ENCODE data around the gene EML2. TPM values are rescaled to one million over a fixed set of nuclear protein-coding genes. Genes with fewer than 3 reads are reported as not detected.
"Not testable (repeated sequence)": the region's sequence is repeated elsewhere in the genome, so short reads cannot be mapped to it uniquely, and the experiment has no call there.

EML2 gene
- polyA plus RNA-seq, 1 experiment, result 10.8 TPM

- no peak for DNase-seq (ENCODE audit: low read depth, low spot score)
- Histone ChIP-seq H3K4me3 (ENCODE audit: low read depth, low read length) (no peak overlapping the region), H3K27ac (ENCODE audit: low read depth, low read length) (peak overlapping the region; percentile 91), H3K27me3 (ENCODE audit: control insufficient read depth, insufficient read depth, low read length) (no peaks in the 10 kb centered on the region), H3K9me3 (ENCODE audit: control insufficient read depth, insufficient read depth, low read length) (no peaks in the 10 kb centered on the region)
- CTCF ChIA-PET, result interaction anchor here (0.9 to 1.8 kb wide), 3 partner anchors 12 to 72 kb away, joined by 3 to 8 read pairs (median 4); no protein-coding TSS in a partner anchor
- TF ChIP-seq CTCF (IDR thresholded peaks at IDR 0.05; ENCODE audit: low read depth, low read length), result no peak
- POLR2A ChIA-PET, result interaction anchor here (0.6 to 1.6 kb wide), 10 partner anchors 8 to 95 kb away, joined by 3 to 7 read pairs (median 4); partner anchors contain the start of gene EML2
Measured at GRCh38 chr19:45630463-45630862, 8.7 kb downstream of the EML2 start.

- no peak for TF ChIP-seq CTCF (IDR thresholded peaks at IDR 0.05; ENCODE audit: low read depth, low read length)
- Histone ChIP-seq H3K27ac (ENCODE audit: low read depth, low read length) (peak overlapping the region; percentile 33), H3K9me3 (ENCODE audit: control insufficient read depth, insufficient read depth, low read length) (no peaks in the 10 kb centered on the region), H3K4me3 (ENCODE audit: low read depth, low read length) (no peak overlapping the region), H3K27me3 (ENCODE audit: control insufficient read depth, insufficient read depth, low read length) (no peaks in the 10 kb centered on the region)
- ChIA-PET POLR2A (no interaction called here), CTCF (interaction anchor here (0.6 kb wide), 1 partner anchor 137 kb away, joined by 4 read pairs; no protein-coding TSS in a partner anchor)
- DNase-seq (ENCODE audit: low read depth, low spot score), result no peak
Measured at GRCh38 chr19:45629704-45630103, 9.5 kb downstream of the EML2 start.

- H3K4me3 ChIP-seq (ENCODE audit: low read depth, low read length); DNase-seq (ENCODE audit: low read depth, low spot score); CTCF ChIA-PET; POLR2A ChIA-PET; H3K27me3 ChIP-seq (ENCODE audit: control insufficient read depth, insufficient read depth, low read length); H3K9me3 ChIP-seq (ENCODE audit: control insufficient read depth, insufficient read depth, low read length); H3K27ac ChIP-seq (ENCODE audit: low read depth, low read length): not testable (repeated sequence)
Measured at GRCh38 chr19:45628219-45628618, 11.0 kb downstream of the EML2 start.

GRCh38 chr19:45623984-45624383, 15.2 kb downstream of the EML2 start:
- ChIA-PET CTCF (no interaction called here), POLR2A (no interaction called here)
- TF ChIP-seq CTCF (IDR thresholded peaks at IDR 0.05; ENCODE audit: low read depth, low read length), result no peak
- H3K4me3 ChIP-seq (ENCODE audit: low read depth, low read length), result no peak overlapping the region
- no peaks in the 10 kb centered on the region; the same call in 1 of the 2 replicates for H3K9me3 ChIP-seq (ENCODE audit: control insufficient read depth, insufficient read depth, low read length)
- no peak overlapping the region for H3K27ac ChIP-seq (ENCODE audit: low read depth, low read length)
- DNase-seq (ENCODE audit: low read depth, low spot score), result no peak
- no peaks in the 10 kb centered on the region for H3K27me3 ChIP-seq (ENCODE audit: control insufficient read depth, insufficient read depth, low read length)

GRCh38 chr19:45621976-45622503, 17.2 kb downstream of the EML2 start:
- Histone ChIP-seq H3K27ac (ENCODE audit: low read depth, low read length) (no peak overlapping the region), H3K27me3 (ENCODE audit: control insufficient read depth, insufficient read depth, low read length) (no peaks in the 10 kb centered on the region), H3K4me3 (ENCODE audit: low read depth, low read length) (no peak overlapping the region), H3K9me3 (ENCODE audit: control insufficient read depth, insufficient read depth, low read length) (no peaks in the 10 kb centered on the region; the same call in 1 of the 2 replicates)
- TF ChIP-seq CTCF (IDR thresholded peaks at IDR 0.05; ENCODE audit: low read depth, low read length), result no peak
- no peak for DNase-seq (ENCODE audit: low read depth, low spot score)
- ChIA-PET CTCF (no interaction called here), POLR2A (interaction anchor here (0.7 kb wide), 1 partner anchor 10 kb away, joined by 3 read pairs; no protein-coding TSS in a partner anchor)
